Measurements from ENCODE around the gene ZSCAN5B.

Gene ZSCAN5B

DNA sequence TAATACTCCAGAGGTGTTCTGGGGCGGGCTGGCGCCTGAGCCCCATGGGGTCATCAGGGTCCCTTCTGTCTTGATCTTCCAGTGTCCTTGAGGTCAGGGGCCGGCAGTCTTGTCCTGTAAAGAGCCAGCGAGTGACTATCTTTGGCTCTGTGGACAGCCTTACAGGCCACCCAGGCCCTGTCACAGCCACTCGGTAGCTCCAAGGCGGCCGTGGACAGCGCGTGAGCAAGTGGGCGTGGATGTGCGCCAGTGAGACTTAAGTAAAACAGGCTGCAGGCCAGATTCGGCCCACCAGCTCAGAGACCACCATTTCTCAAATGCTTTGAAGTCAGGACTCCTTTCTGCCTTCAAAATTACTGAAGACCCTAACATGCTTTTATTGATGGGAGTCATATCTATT is 52.8 kb downstream of the ZSCAN5B start:
- no peak for DNase-seq (ENCODE audit: low read depth, low spot score)

- no peak for DNase-seq (ENCODE audit: low read depth, low spot score)
These were observed 53.2 kb downstream of the ZSCAN5B start for GRCh38 chr19:56144376-56144775.

- no peak for DNase-seq (ENCODE audit: low read depth, low spot score)
These were observed 54.6 kb downstream of the ZSCAN5B start for GRCh38 chr19:56142897-56143434.

GRCh38 chr19:56142087-56142787 is 55.3 kb downstream of the ZSCAN5B start:
- DNase-seq (ENCODE audit: low read depth, low spot score) = no peak

DNA sequence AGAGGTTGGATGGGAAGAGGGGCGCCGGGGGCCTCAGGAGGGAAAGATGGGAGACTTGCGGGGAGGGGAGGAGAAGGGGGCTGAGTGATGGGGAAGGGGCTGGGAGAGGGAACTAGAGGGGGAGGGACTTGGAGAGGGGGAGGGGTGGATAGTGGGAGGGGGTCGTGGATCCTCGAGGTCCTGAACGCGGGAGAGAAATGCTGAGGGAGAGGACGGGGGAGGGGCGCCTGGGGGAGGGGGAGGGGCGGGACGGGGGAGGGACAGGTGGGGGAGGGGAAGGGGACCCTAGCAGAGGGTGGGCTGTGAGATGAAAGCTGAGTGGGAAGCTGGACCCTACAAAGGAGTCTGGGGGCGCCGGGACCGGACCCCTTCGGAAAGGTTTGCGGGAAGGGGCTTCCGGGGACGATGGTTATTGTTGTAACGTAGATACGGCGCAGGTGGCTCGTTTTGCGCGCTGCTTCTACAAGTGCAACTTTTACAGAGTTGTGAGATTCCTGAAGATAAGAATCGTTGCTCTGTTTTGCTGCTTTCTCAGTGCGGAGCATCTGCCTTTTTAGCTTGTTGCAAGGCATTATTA is 56.1 kb downstream of the ZSCAN5B start:
- DNase-seq (ENCODE audit: low read depth, low spot score) = no peak

- peak; percentile 99 for DNase-seq (ENCODE audit: low read depth, low spot score)
These were observed 56.8 kb downstream of the ZSCAN5B start, which contains the start of gene ZNF444 for GRCh38 chr19:56140583-56141416. ZNF444 (plus strand) TSS chr19:56141287; CDS start chr19:56146912, 5,625 bp downstream.

GRCh38 chr19:56139847-56140582 is 57.6 kb downstream of the ZSCAN5B start:
- no peak for DNase-seq (ENCODE audit: low read depth, low spot score)

Data from activated naive CD8-positive, alpha-beta T cell treated with anti-CD3 and anti-CD28 coated beads, Interleukin-2, amount 50 U/mL, for 16 hours (primary cell).